ENCODE data around the gene ARNT2.

Gene ARNT2

GRCh38 chr15:80531796-80532195 lies 127.6 kb downstream of the ARNT2 start:
- Histone ChIP-seq H3K4me1 (no peaks in the 10 kb centered on the region), H3K9ac (no peak overlapping the region), H4K20me1 (no peaks in the 10 kb centered on the region), H3K27ac (no peak overlapping the region), H3K9me3 (peaks cover 19% of the 10 kb centered on the region), H3K27me3 (no peaks in the 10 kb centered on the region), H3K4me2 (no peak overlapping the region), H3K36me3 (peaks cover 15% of the 10 kb centered on the region), H3K4me3 (no peak overlapping the region)
- no peak for TF ChIP-seq Cebpa-rat (IDR thresholded peaks at IDR 0.05)

GRCh38 chr15:80533790-80534333 lies 129.7 kb downstream of the ARNT2 start:
- H3K27me3 ChIP-seq = no peaks in the 10 kb centered on the region
- no peak for TF ChIP-seq Cebpa-rat (IDR thresholded peaks at IDR 0.05)
- no peak overlapping the region for H3K27ac ChIP-seq
- no peak overlapping the region for H3K9ac ChIP-seq
- peaks cover 19% of the 10 kb centered on the region for H3K9me3 ChIP-seq
- H3K4me3 ChIP-seq = no peak overlapping the region
- no peaks in the 10 kb centered on the region for H3K4me1 ChIP-seq
- peaks cover 15% of the 10 kb centered on the region for H3K36me3 ChIP-seq
- no peak overlapping the region for H3K4me2 ChIP-seq
- no peaks in the 10 kb centered on the region for H4K20me1 ChIP-seq

GRCh38 chr15:80536231-80536630 lies 132.0 kb downstream of the ARNT2 start:
- Histone ChIP-seq H3K4me1 (no peaks in the 10 kb centered on the region), H3K36me3 (peaks cover 15% of the 10 kb centered on the region), H3K4me2 (no peak overlapping the region), H3K27me3 (no peaks in the 10 kb centered on the region), H3K9ac (no peak overlapping the region), H3K27ac (no peak overlapping the region), H4K20me1 (no peaks in the 10 kb centered on the region), H3K9me3 (peaks cover 19% of the 10 kb centered on the region), H3K4me3 (no peak overlapping the region)
- no peak for TF ChIP-seq Cebpa-rat (IDR thresholded peaks at IDR 0.05)

GRCh38 chr15:80536716-80537115 lies 132.5 kb downstream of the ARNT2 start:
- Histone ChIP-seq H3K27ac (no peak overlapping the region), H4K20me1 (no peaks in the 10 kb centered on the region), H3K4me3 (no peak overlapping the region), H3K27me3 (no peaks in the 10 kb centered on the region), H3K9me3 (peaks cover 19% of the 10 kb centered on the region), H3K4me2 (no peak overlapping the region), H3K9ac (no peak overlapping the region), H3K4me1 (no peaks in the 10 kb centered on the region), H3K36me3 (peaks cover 12% of the 10 kb centered on the region)
- TF ChIP-seq Cebpa-rat (IDR thresholded peaks at IDR 0.05) = no peak

GRCh38 chr15:80545078-80545477 lies 140.9 kb downstream of the ARNT2 start:
- Histone ChIP-seq H3K27me3 (no peaks in the 10 kb centered on the region), H3K27ac (no peak overlapping the region), H3K9me3 (peaks cover 9% of the 10 kb centered on the region; the same call in 1 of the 2 replicates), H3K9ac (no peak overlapping the region), H3K4me1 (no peaks in the 10 kb centered on the region), H3K4me2 (no peak overlapping the region), H4K20me1 (no peaks in the 10 kb centered on the region), H3K4me3 (no peak overlapping the region), H3K36me3 (no peaks in the 10 kb centered on the region)
- TF ChIP-seq Cebpa-rat (IDR thresholded peaks at IDR 0.05) = no peak

GRCh38 chr15:80547264-80547663 lies 143.1 kb downstream of the ARNT2 start:
- Histone ChIP-seq H3K9me3 (peaks cover 9% of the 10 kb centered on the region; the same call in 1 of the 2 replicates), H3K27ac (no peak overlapping the region), H3K9ac (no peak overlapping the region), H3K4me1 (no peaks in the 10 kb centered on the region), H3K4me3 (no peak overlapping the region), H3K4me2 (no peak overlapping the region), H3K27me3 (no peaks in the 10 kb centered on the region), H4K20me1 (no peaks in the 10 kb centered on the region), H3K36me3 (no peaks in the 10 kb centered on the region)
- TF ChIP-seq Cebpa-rat (IDR thresholded peaks at IDR 0.05) = no peak

- Histone ChIP-seq H3K4me2 (no peak overlapping the region), H3K27ac (no peak overlapping the region)
Measured at GRCh38 chr15:80549191-80549590, 145.0 kb downstream of the ARNT2 start.

GRCh38 chr15:80549654-80550053 lies 145.5 kb downstream of the ARNT2 start:
- Histone ChIP-seq H3K27ac (no peak overlapping the region), H3K36me3 (peaks cover 4% of the 10 kb centered on the region; the same call in 1 of the 2 replicates), H3K27me3 (no peaks in the 10 kb centered on the region), H3K9me3 (no peaks in the 10 kb centered on the region), H3K4me3 (no peak overlapping the region), H4K20me1 (no peaks in the 10 kb centered on the region), H3K4me2 (no peak overlapping the region), H3K4me1 (no peaks in the 10 kb centered on the region), H3K9ac (no peak overlapping the region)
- TF ChIP-seq Cebpa-rat (IDR thresholded peaks at IDR 0.05) = no peak

More at GRCh38 chr15:80549191-80549590, 145.0 kb downstream of the ARNT2 start:
- Histone ChIP-seq H4K20me1 (no peaks in the 10 kb centered on the region), H3K9ac (no peak overlapping the region), H3K4me3 (no peak overlapping the region), H3K4me1 (no peaks in the 10 kb centered on the region), H3K36me3 (peaks cover 4% of the 10 kb centered on the region; the same call in 1 of the 2 replicates), H3K9me3 (peaks cover 3% of the 10 kb centered on the region; the same call in 1 of the 2 replicates), H3K27me3 (no peaks in the 10 kb centered on the region)
- no peak for TF ChIP-seq Cebpa-rat (IDR thresholded peaks at IDR 0.05)

- Histone ChIP-seq H3K9ac (no peak overlapping the region), H3K9me3 (no peaks in the 10 kb centered on the region), H3K27me3 (no peaks in the 10 kb centered on the region), H4K20me1 (no peaks in the 10 kb centered on the region), H3K36me3 (peaks cover 9% of the 10 kb centered on the region), H3K4me2 (no peak overlapping the region), H3K4me3 (no peak overlapping the region), H3K27ac (no peak overlapping the region), H3K4me1 (no peaks in the 10 kb centered on the region)
- TF ChIP-seq Cebpa-rat (IDR thresholded peaks at IDR 0.05) = no peak
Measured at GRCh38 chr15:80550219-80550907, 146.2 kb downstream of the ARNT2 start.

GRCh38 chr15:80550908-80551260 lies 146.7 kb downstream of the ARNT2 start:
- Histone ChIP-seq H3K27me3 (no peaks in the 10 kb centered on the region), H3K4me1 (no peaks in the 10 kb centered on the region), H3K36me3 (peaks cover 14% of the 10 kb centered on the region), H4K20me1 (no peaks in the 10 kb centered on the region), H3K9me3 (no peaks in the 10 kb centered on the region), H3K9ac (no peak overlapping the region), H3K4me3 (no peak overlapping the region), H3K4me2 (no peak overlapping the region), H3K27ac (no peak overlapping the region)
- TF ChIP-seq Cebpa-rat (IDR thresholded peaks at IDR 0.05) = no peak
